IMR-90 (cell line): ENCODE results near the gene HK3. TPM values are rescaled to one million over a fixed set of nuclear protein-coding genes. Genes with fewer than 3 reads are reported as not detected.

Experiments used
- ATAC-seq: fragments of 200-7000 bp; cut with Tn5 transposase; 2 replicates; pipeline ENCODE4 v1.9.1; 2020; ENCODE audit warnings: low read depth, mild to moderate bottlenecking, moderate library complexity
- BruUV-seq: library from RNA; stranded (reverse); fragments of 400-500 nt; replicated peaks from 2 replicates; lab custom pipeline; 2021; lab: Mats Ljungman, UMichigan
- CTCF ChIA-PET: fragments of 300-600 bp; formaldehyde crosslinking; extraction: SDS; loops from one replicate; lab custom pipeline; 2021; ENCODE audit warnings: antibody characterized with exemption; lab: Yijun Ruan, JAX
- POLR2A ChIA-PET: fragments of 300-600 bp; sonication (Branson Sonifier 250); formaldehyde crosslinking; loops from one replicate; lab custom pipeline; 2022; ENCODE audit warnings: antibody characterized with exemption; ENCODE audit not compliant: unreplicated experiment; lab: Charles Lee
- DNase-seq: peaks from one replicate; pipeline ENCODE4 v3.0.0; 2013
- H2AFZ ChIP-seq: replicated peaks from 2 replicates; pipeline ENCODE3; 2013; ENCODE audit warnings: low read length, mild to moderate bottlenecking; ENCODE audit not compliant: poor library complexity
- H2AK5ac ChIP-seq: 2 replicates; pipeline ENCODE4 v1.6.1; 2013; ENCODE audit warnings: low read depth, low read length, inconsistent platforms
- H2AK9ac ChIP-seq: replicated peaks from 2 replicates; pipeline ENCODE3; 2013; ENCODE audit warnings: mild to moderate bottlenecking, low read depth, low read length, moderate library complexity; ENCODE audit not compliant: poor library complexity
- H2BK120ac ChIP-seq: 2 replicates; pipeline ENCODE4 v1.6.1; 2013; ENCODE audit warnings: low read depth, low read length, inconsistent platforms
- H2BK15ac ChIP-seq: 3 replicates; pipeline ENCODE4 v1.6.1; 2013; ENCODE audit warnings: low read depth, low read length, inconsistent platforms
- H2BK20ac ChIP-seq: 2 replicates; pipeline ENCODE4 v1.6.1; 2013; ENCODE audit warnings: low read depth, mild to moderate bottlenecking, inconsistent platforms, low read length, moderate library complexity
- H2BK5ac ChIP-seq: 2 replicates; pipeline ENCODE4 v1.6.1; 2013; ENCODE audit warnings: mild to moderate bottlenecking, low read depth, low read length, inconsistent platforms; ENCODE audit not compliant: poor library complexity, severe bottlenecking
- H3K14ac ChIP-seq: replicated peaks from 2 replicates; pipeline ENCODE4 v1.6.1; 2013; ENCODE audit warnings: low read depth, low read length, inconsistent platforms
- H3K18ac ChIP-seq: 2 replicates; pipeline ENCODE4 v1.6.1; 2013; ENCODE audit warnings: low read depth, low read length, control low read depth
- H3K23ac ChIP-seq: 2 replicates; pipeline ENCODE4 v1.6.1; 2013; ENCODE audit warnings: low read depth, low read length, inconsistent platforms
- H3K27ac ChIP-seq: 2 replicates; pipeline ENCODE4 v1.5.1; 2013; ENCODE audit warnings: mild to moderate bottlenecking, control low read depth, low read length; ENCODE audit not compliant: insufficient read depth
- H3K27me3 ChIP-seq: 2 replicates; pipeline ENCODE4 v1.6.1; 2013; ENCODE audit warnings: low read length; ENCODE audit not compliant: control insufficient read depth, insufficient read depth
- H3K36me3 ChIP-seq: 2 replicates; pipeline ENCODE4 v1.6.1; 2013; ENCODE audit warnings: low read length, mixed read lengths; ENCODE audit not compliant: control insufficient read depth, insufficient read depth
- H3K4ac ChIP-seq: 2 replicates; pipeline ENCODE4 v1.6.1; 2013; ENCODE audit warnings: low read depth, low read length, inconsistent platforms
- H3K4me1 ChIP-seq: 2 replicates; pipeline ENCODE4 v1.6.1; 2013; ENCODE audit warnings: low read length, mixed read lengths; ENCODE audit not compliant: control insufficient read depth, insufficient read depth
- H3K4me2 ChIP-seq: 2 replicates; pipeline ENCODE4 v1.6.1; 2013; ENCODE audit warnings: low read depth, mild to moderate bottlenecking, control low read depth, low read length, moderate library complexity
- H3K4me3 ChIP-seq: 2 replicates; pipeline ENCODE4 v1.5.1; 2013; ENCODE audit warnings: low read depth, mild to moderate bottlenecking, control low read depth, low read length, moderate library complexity; ENCODE audit not compliant: insufficient read depth
- H3K56ac ChIP-seq: 2 replicates; pipeline ENCODE4 v1.6.1; 2013; ENCODE audit warnings: low read length, inconsistent platforms; ENCODE audit not compliant: insufficient read depth; ENCODE audit errors: extremely low read depth
- H3K79me1 ChIP-seq, 2 experiments: 2 replicates each; pipeline ENCODE4 v1.6.1; 2013; ENCODE audit warnings: low read length in 2 of 2, inconsistent platforms in 1 of 2, low read depth in 1 of 2
- H3K9ac ChIP-seq: 2 replicates; pipeline ENCODE4 v1.6.1; 2013; ENCODE audit warnings: low read depth, low read length, control low read depth
- H3K9me1 ChIP-seq: 2 replicates; pipeline ENCODE4 v1.6.1; 2013; ENCODE audit warnings: low read length, inconsistent platforms; ENCODE audit not compliant: insufficient read depth
- H3K9me3 ChIP-seq: 2 replicates; pipeline ENCODE4 v1.6.1; 2013; ENCODE audit warnings: low read length; ENCODE audit not compliant: control insufficient read depth, insufficient read depth
- H4K20me1 ChIP-seq: 2 replicates; pipeline ENCODE4 v1.6.1; 2013; ENCODE audit warnings: low read length, inconsistent platforms; ENCODE audit not compliant: insufficient read depth
- H4K5ac ChIP-seq: 2 replicates; pipeline ENCODE4 v1.6.1; 2013; ENCODE audit warnings: mild to moderate bottlenecking, low read depth, low read length, control low read depth
- H4K8ac ChIP-seq, 2 experiments: 2 replicates each; pipeline ENCODE4 v1.6.1; 2013; ENCODE audit warnings: low read depth in 2 of 2, low read length in 2 of 2, control low read depth in 1 of 2, inconsistent platforms in 1 of 2
- H4K91ac ChIP-seq: 2 replicates; pipeline ENCODE4 v1.6.1; 2013; ENCODE audit warnings: low read depth, low read length, inconsistent platforms; ENCODE audit not compliant: insufficient read depth
- BHLHE40 ChIP-seq: fragments of 150-350 bp; IDR thresholded peaks from 2 replicates; pipeline ENCODE4 v1.6.1; 2016; ENCODE audit warnings: mild to moderate bottlenecking, low read depth, low read length
- CEBPB ChIP-seq: IDR thresholded peaks from 2 replicates; pipeline ENCODE4 v1.6.1; 2012; ENCODE audit warnings: low read depth, low read length, improper control_type of control experiment
- CHD1 ChIP-seq: IDR thresholded peaks from 2 replicates; pipeline ENCODE4 v1.6.1; 2012; ENCODE audit warnings: low read depth, low read length, improper control_type of control experiment
- ELK1 ChIP-seq: fragments of 150-350 bp; IDR thresholded peaks from 2 replicates; pipeline ENCODE4 v1.6.1; 2016; ENCODE audit warnings: low read depth, mild to moderate bottlenecking, low read length, moderate library complexity, borderline replicate concordance
- MAFK ChIP-seq: IDR thresholded peaks from 2 replicates; pipeline ENCODE4 v1.6.1; 2012; ENCODE audit warnings: low read depth, low read length, improper control_type of control experiment
- MXI1 ChIP-seq: IDR thresholded peaks from 2 replicates; pipeline ENCODE4 v1.6.1; 2012; ENCODE audit warnings: low read depth, mild to moderate bottlenecking, low read length, moderate library complexity, borderline replicate concordance
- NFE2L2 ChIP-seq: fragments of 150-350 bp; IDR thresholded peaks from 2 replicates; pipeline ENCODE4 v1.6.1; 2016; ENCODE audit warnings: low read depth, mild to moderate bottlenecking, low read length
- RAD21 ChIP-seq: IDR thresholded peaks from 2 replicates; pipeline ENCODE4 v1.6.1; 2012; ENCODE audit warnings: low read length, improper control_type of control experiment
- RCOR1 ChIP-seq: IDR thresholded peaks from 2 replicates; pipeline ENCODE4 v1.6.1; 2012; ENCODE audit warnings: mild to moderate bottlenecking, low read length, improper control_type of control experiment; ENCODE audit not compliant: insufficient replicate concordance
- SMC3 ChIP-seq: fragments of 150-350 bp; IDR thresholded peaks from 2 replicates; pipeline ENCODE4 v1.6.1; 2016; ENCODE audit warnings: low read depth, mild to moderate bottlenecking, antibody characterized with exemption, low read length, moderate library complexity
- WGBS, 2 experiments: methylation state at CpG; one replicate each; pipeline versions ENCODE4 v1.1.5 to v1.1.7; 2013; ENCODE audit warnings: missing lambda C conversion rate in 2 of 2; ENCODE audit not compliant: insufficient read length in 1 of 2; ENCODE audit errors: extremely low coverage in 2 of 2; 5-methylcytosine and 5-hydroxymethylcytosine counted together
- dilution Hi-C: fragments of 300-500 bp; cut with HindIII; formaldehyde crosslinking; loops from one replicate; pipeline ENCODE4 v1.14.3; 2018; ENCODE audit warnings: low sequenced_read_pairs; ENCODE audit not compliant: unreplicated experiment
- in situ Hi-C: fragments of 300-500 bp; cut with MboI; formaldehyde crosslinking; loops from 3 replicates; pipeline ENCODE4 v1.14.3; 2019; ENCODE audit warnings: low sequenced_read_pairs, inconsistent platforms, mixed read lengths
- intact Hi-C: fragments of 100-400 bp; cut with micrococcal nuclease; formaldehyde crosslinking; loops from 2 replicates; pipeline ENCODE4 v1.10.0; 2022
- polyA plus RNA-seq, 3 experiments: library from polyadenylated mRNA; depleted of rRNA; stranded (reverse); fragments of >200 nt; gene quantifications; 2 replicates each; pipeline ENCODE4 v1.2.3, GENCODE V29; 2012; ENCODE audit warnings: low replicate concordance in 1 of 3
- total RNA-seq: library from RNA; depleted of rRNA; stranded (reverse); fragments of >200 nt; gene quantifications from 2 replicates; pipeline ENCODE4 v1.2.3, GENCODE V29; 2012
- TF ChIP-seq, protein P1 (sequence below): conservative IDR thresholded peaks from 2 replicates; pipeline ENCODE4 v1.5.1; 2012; ENCODE audit warnings: mild to moderate bottlenecking, low read depth, low read length, improper control_type of control experiment
- TF ChIP-seq, protein P2 (sequence below): fragments of 150-350 bp; IDR thresholded peaks from 2 replicates; pipeline ENCODE4 v1.6.1; 2017; ENCODE audit warnings: mild to moderate bottlenecking, antibody characterized with exemption, low read length, low read depth

The HK3 gene
- total and polyA plus RNA-seq, 2 of the 4 experiments (the other 2 are of a cell fraction): not detected

GRCh38 chr5:176888016-176888864 lies 10.9 kb downstream of the HK3 start (continued):
- TF ChIP-seq CHD1: no peak

- CTCF ChIA-PET: no interaction called here
- Histone ChIP-seq H3K23ac (no peak overlapping the region), H3K27ac (no peak overlapping the region), H3K27me3 (peaks cover 52% of the 10 kb centered on the region), H4K8ac (no peak overlapping the region), H3K14ac (no peak overlapping the region), H3K79me1 (no peaks in the 10 kb centered on the region), H2BK15ac (no peak overlapping the region), H3K4me2 (no peak overlapping the region), H3K4me3 (no peak overlapping the region), H2BK120ac (no peak overlapping the region), H3K18ac (no peak overlapping the region), H4K91ac (no peak overlapping the region), H3K9me1 (no peaks in the 10 kb centered on the region), H2AFZ (no peak overlapping the region), H3K4me1 (no peaks in the 10 kb centered on the region), H3K9me3 (no peaks in the 10 kb centered on the region), H3K9ac (no peak overlapping the region), H3K36me3 (no peaks in the 10 kb centered on the region), H2AK5ac (no peak overlapping the region), H2BK5ac (no peak overlapping the region), H4K20me1 (no peaks in the 10 kb centered on the region), H3K4ac (no peak overlapping the region), H2BK20ac (no peak overlapping the region), H2AK9ac (no peak overlapping the region), H4K5ac (no peak overlapping the region), H3K56ac (no peak overlapping the region)
- intact Hi-C loops (no loop called here), in situ Hi-C loops (no loop called here), dilution Hi-C loops (no loop called here)
- ATAC-seq (no peak), DNase-seq (no peak)
- POLR2A ChIA-PET: no interaction called here
- BruUV-seq: no TSS peak
- WGBS, 2 experiments: 69% methylated on average over 10 of the region's 28 CpGs; no CpG with 5 or more reads in 1 of the 2 experiments
- TF ChIP-seq, protein P1, sequence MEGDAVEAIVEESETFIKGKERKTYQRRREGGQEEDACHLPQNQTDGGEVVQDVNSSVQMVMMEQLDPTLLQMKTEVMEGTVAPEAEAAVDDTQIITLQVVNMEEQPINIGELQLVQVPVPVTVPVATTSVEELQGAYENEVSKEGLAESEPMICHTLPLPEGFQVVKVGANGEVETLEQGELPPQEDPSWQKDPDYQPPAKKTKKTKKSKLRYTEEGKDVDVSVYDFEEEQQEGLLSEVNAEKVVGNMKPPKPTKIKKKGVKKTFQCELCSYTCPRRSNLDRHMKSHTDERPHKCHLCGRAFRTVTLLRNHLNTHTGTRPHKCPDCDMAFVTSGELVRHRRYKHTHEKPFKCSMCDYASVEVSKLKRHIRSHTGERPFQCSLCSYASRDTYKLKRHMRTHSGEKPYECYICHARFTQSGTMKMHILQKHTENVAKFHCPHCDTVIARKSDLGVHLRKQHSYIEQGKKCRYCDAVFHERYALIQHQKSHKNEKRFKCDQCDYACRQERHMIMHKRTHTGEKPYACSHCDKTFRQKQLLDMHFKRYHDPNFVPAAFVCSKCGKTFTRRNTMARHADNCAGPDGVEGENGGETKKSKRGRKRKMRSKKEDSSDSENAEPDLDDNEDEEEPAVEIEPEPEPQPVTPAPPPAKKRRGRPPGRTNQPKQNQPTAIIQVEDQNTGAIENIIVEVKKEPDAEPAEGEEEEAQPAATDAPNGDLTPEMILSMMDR: no peak
- no peak for TF ChIP-seq RAD21
- TF ChIP-seq, protein P2, sequence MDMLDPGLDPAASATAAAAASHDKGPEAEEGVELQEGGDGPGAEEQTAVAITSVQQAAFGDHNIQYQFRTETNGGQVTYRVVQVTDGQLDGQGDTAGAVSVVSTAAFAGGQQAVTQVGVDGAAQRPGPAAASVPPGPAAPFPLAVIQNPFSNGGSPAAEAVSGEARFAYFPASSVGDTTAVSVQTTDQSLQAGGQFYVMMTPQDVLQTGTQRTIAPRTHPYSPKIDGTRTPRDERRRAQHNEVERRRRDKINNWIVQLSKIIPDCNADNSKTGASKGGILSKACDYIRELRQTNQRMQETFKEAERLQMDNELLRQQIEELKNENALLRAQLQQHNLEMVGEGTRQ: no peak
- TF ChIP-seq NFE2L2: no peak
- TF ChIP-seq MAFK: no peak
- TF ChIP-seq RCOR1: no peak
- no peak for TF ChIP-seq MXI1
- no peak for TF ChIP-seq BHLHE40
- no peak for TF ChIP-seq SMC3
- TF ChIP-seq ELK1: no peak
- no peak for TF ChIP-seq CEBPB
Measured at GRCh38 chr5:176887252-176887849, 11.8 kb downstream of the HK3 start.
